GM23248 (cell line): Measurements from ENCODE around the gene TM9SF1.

Experiments used
- EZH2 ChIP-seq: fragments of 200-600 bp; sonication (generic); IDR thresholded peaks from 2 replicates; pipeline ENCODE4 v1.6.1; 2018; ENCODE audit warnings: antibody characterized with exemption, mild to moderate bottlenecking; ENCODE audit not compliant: insufficient read depth, poor library complexity, severe bottlenecking
- EZH2phosphoT487 ChIP-seq: fragments of 200-600 bp; sonication (generic); IDR thresholded peaks from 2 replicates; pipeline ENCODE4 v1.6.1; 2018; ENCODE audit warnings: antibody characterized with exemption, moderate library complexity, mild to moderate bottlenecking, low read depth; ENCODE audit not compliant: insufficient read depth

GRCh38 chr14:24194186-24194872, 912 bp downstream of the TM9SF1 start:
- TF ChIP-seq EZH2, result no peak
- TF ChIP-seq EZH2phosphoT487, result no peak
